Smooth muscle cell (in vitro differentiated cells): ENCODE measurements around the gene PAAF1. TPM values are rescaled to one million over a fixed set of nuclear protein-coding genes. Genes with fewer than 3 reads are reported as not detected.

Experiments
- DNase-seq: peaks from one replicate; lab custom pipeline; 2025; ENCODE audit not compliant: unreplicated experiment; lab: John Stamatoyannopoulos, UW
- H2AFZ ChIP-seq: fragments of 200-600 bp; sonication (generic); 2 replicates; pipeline ENCODE4 v1.6.0; 2016; ENCODE audit warnings: antibody characterized with exemption, low read depth, mild to moderate bottlenecking
- H3F3A ChIP-seq: fragments of 200-600 bp; sonication (generic); 2 replicates; pipeline ENCODE4 v1.6.0; 2017; ENCODE audit warnings: antibody characterized with exemption, low read depth
- H3K27ac ChIP-seq: fragments of 200-600 bp; sonication (generic); 2 replicates; pipeline ENCODE4 v1.5.1; 2016; ENCODE audit warnings: low read depth, mild to moderate bottlenecking
- H3K27me3 ChIP-seq: fragments of 200-600 bp; sonication (generic); 2 replicates; pipeline ENCODE4 v1.6.1; 2016; ENCODE audit warnings: low read depth, mild to moderate bottlenecking
- H3K36me3 ChIP-seq: fragments of 200-600 bp; sonication (generic); 2 replicates; pipeline ENCODE4 v1.5.1; 2016; ENCODE audit warnings: low read depth
- H3K4me1 ChIP-seq: fragments of 200-600 bp; sonication (generic); 2 replicates; pipeline ENCODE4 v1.5.1; 2016; ENCODE audit warnings: low read depth
- H3K4me2 ChIP-seq: fragments of 200-600 bp; sonication (generic); 2 replicates; pipeline ENCODE4 v1.6.0; 2016; ENCODE audit warnings: mild to moderate bottlenecking
- H3K4me3 ChIP-seq: fragments of 200-600 bp; sonication (generic); 2 replicates; pipeline ENCODE4 v1.5.1; 2016; ENCODE audit warnings: mild to moderate bottlenecking
- H3K79me2 ChIP-seq: fragments of 200-600 bp; sonication (generic); 2 replicates; pipeline ENCODE4 v1.6.0; 2016; ENCODE audit warnings: low read depth, mild to moderate bottlenecking
- H3K9ac ChIP-seq: fragments of 200-600 bp; sonication (generic); 2 replicates; pipeline ENCODE4 v1.6.0; 2016; ENCODE audit warnings: low read depth
- H3K9me3 ChIP-seq: fragments of 200-600 bp; sonication (generic); replicated peaks from 2 replicates; pipeline ENCODE4 v1.5.1; 2016; ENCODE audit warnings: low read depth
- H4K20me1 ChIP-seq: fragments of 200-600 bp; sonication (generic); 2 replicates; pipeline ENCODE4 v1.6.0; 2016; ENCODE audit warnings: low read depth
- CTCF ChIP-seq: fragments of 200-600 bp; sonication (generic); IDR thresholded peaks from 2 replicates; pipeline ENCODE4 v1.5.1; 2017; ENCODE audit warnings: borderline replicate concordance, mild to moderate bottlenecking, antibody characterized with exemption; ENCODE audit not compliant: insufficient read depth, poor library complexity, severe bottlenecking
- WGBS: methylation state at CpG from one replicate; pipeline ENCODE4 v1.1.7; 2016; ENCODE audit warnings: low lambda C conversion rate; 5-methylcytosine and 5-hydroxymethylcytosine counted together
- polyA plus RNA-seq: library from polyadenylated mRNA; unstranded; fragments of >200 nt; fragmentation: Nextera tagmentation; extraction: Ambion mirVana; gene quantifications from 2 replicates; pipeline ENCODE4 v1.2.1, GENCODE V29; 2016
- total RNA-seq: library from RNA; depleted of rRNA; stranded (reverse); fragments of >200 nt; gene quantifications from 2 replicates; pipeline ENCODE4 v1.2.3, GENCODE V29; 2014

Gene PAAF1
- total and polyA plus RNA-seq, 2 experiments from 2014 or later = 10.8 to 34.9 TPM

DNA sequence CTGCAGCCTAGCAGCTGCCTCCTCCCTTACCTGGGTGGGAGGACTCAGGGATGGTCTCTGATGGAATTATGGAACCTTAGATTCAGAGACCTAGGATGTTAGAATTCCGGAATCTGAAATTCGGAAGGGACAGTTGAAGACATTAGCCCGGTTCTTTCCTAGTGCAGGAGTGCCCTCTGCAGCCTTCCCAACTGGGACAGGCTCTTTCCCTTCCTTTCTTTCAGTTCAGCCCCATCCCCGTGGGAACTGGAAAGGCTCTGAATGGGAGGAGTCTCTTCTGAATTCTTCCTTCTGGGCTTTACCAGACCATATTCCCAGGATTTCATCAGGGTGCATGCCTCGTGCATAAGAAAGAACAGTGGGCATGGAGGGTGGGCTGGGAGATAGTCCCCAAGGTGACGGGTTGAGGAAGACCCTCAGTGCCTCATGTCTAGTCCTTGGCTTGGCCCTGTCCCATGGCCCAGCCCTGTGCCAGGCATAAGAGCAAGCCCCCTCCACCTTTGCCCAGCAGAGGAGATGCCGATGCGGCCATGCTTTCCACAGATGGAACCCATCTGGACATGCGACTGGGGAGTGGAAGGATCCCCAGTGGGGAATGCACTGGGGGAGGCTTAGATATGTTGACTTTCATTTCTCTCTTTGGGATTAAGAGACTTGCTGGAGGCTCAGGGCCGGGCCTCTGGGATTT is 88.4 kb downstream of the PAAF1 start:
- Histone ChIP-seq H3K79me2 (no peaks in the 10 kb centered on the region), H3K9ac (no peak overlapping the region), H3K4me1 (no peaks in the 10 kb centered on the region), H3F3A (no peaks in the 10 kb centered on the region), H3K4me3 (no peak overlapping the region), H3K27me3 (no peaks in the 10 kb centered on the region), H4K20me1 (no peaks in the 10 kb centered on the region), H3K9me3 (no peaks in the 10 kb centered on the region), H3K36me3 (no peaks in the 10 kb centered on the region), H2AFZ (no peak overlapping the region), H3K27ac (no peak overlapping the region), H3K4me2 (no peak overlapping the region)
- no peak for TF ChIP-seq CTCF
- 74% methylated on average over 10 of the region's 10 CpGs for WGBS
- DNase-seq = no peak

- H4K20me1 ChIP-seq = no peaks in the 10 kb centered on the region
- no peaks in the 10 kb centered on the region for H3F3A ChIP-seq
- H3K27me3 ChIP-seq = no peaks in the 10 kb centered on the region
- no peak overlapping the region for H3K27ac ChIP-seq
- WGBS = 82% methylated on average over 2 of the region's 2 CpGs
- no peaks in the 10 kb centered on the region for H3K4me1 ChIP-seq
- no peak overlapping the region for H3K4me3 ChIP-seq
- no peak overlapping the region for H3K4me2 ChIP-seq
- no peak overlapping the region for H2AFZ ChIP-seq
- no peak overlapping the region for H3K9ac ChIP-seq
- H3K9me3 ChIP-seq = no peaks in the 10 kb centered on the region
- no peaks in the 10 kb centered on the region for H3K79me2 ChIP-seq
- H3K36me3 ChIP-seq = no peaks in the 10 kb centered on the region
- DNase-seq = no peak
- TF ChIP-seq CTCF = no peak
These were observed 88.9 kb downstream of the PAAF1 start for GRCh38 chr11:73965764-73966121.

DNA sequence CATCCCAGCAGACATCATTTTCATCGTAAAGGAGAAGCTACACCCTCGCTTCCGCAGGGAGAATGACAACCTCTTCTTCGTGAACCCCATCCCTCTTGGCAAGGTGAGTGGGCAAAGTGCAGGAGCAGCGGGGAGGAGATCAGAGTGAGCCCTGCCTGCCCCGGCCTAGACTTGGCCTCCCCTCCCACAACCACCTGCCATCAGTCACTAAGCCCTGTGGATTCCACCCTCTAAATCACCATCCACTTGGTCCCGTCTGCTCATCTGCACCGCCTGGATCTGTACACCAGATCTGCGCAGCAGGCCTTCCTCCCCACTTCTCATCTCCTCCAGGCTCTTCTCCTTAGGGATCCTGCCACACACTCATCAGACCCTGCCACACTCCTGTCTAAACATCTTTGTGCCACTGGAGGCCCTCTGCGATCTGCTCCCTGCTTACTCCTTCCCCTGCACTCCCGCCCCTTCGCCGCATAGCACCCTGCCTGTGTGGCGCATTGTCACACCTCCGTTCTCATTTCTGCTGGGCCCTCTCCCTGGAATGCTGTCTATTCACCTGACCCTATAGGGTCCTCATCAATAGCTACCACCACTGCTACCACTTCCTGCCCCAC is 91.7 kb downstream of the PAAF1 start:
- WGBS = 81% methylated on average over 15 of the region's 15 CpGs
- Histone ChIP-seq H3K4me2 (no peak overlapping the region), H3K27me3 (no peaks in the 10 kb centered on the region), H3K4me1 (no peaks in the 10 kb centered on the region), H3F3A (no peaks in the 10 kb centered on the region), H3K36me3 (no peaks in the 10 kb centered on the region), H3K9me3 (no peaks in the 10 kb centered on the region), H3K79me2 (no peaks in the 10 kb centered on the region), H2AFZ (no peak overlapping the region), H3K9ac (no peak overlapping the region), H4K20me1 (no peaks in the 10 kb centered on the region), H3K27ac (no peak overlapping the region), H3K4me3 (no peak overlapping the region)
- no peak for TF ChIP-seq CTCF
- DNase-seq = no peak

GRCh38 chr11:73969091-73969490 is 92.3 kb downstream of the PAAF1 start:
- no peak overlapping the region for H3K4me3 ChIP-seq
- H3K27me3 ChIP-seq = no peaks in the 10 kb centered on the region
- H2AFZ ChIP-seq = no peak overlapping the region
- no peak overlapping the region for H3K9ac ChIP-seq
- H3K36me3 ChIP-seq = no peaks in the 10 kb centered on the region
- no peaks in the 10 kb centered on the region for H3K9me3 ChIP-seq
- no peaks in the 10 kb centered on the region for H3K4me1 ChIP-seq
- no peak for DNase-seq
- WGBS = 77% methylated on average over 2 of the region's 2 CpGs
- no peaks in the 10 kb centered on the region for H3F3A ChIP-seq
- H4K20me1 ChIP-seq = no peaks in the 10 kb centered on the region
- TF ChIP-seq CTCF = no peak
- no peak overlapping the region for H3K27ac ChIP-seq
- no peaks in the 10 kb centered on the region for H3K79me2 ChIP-seq
- H3K4me2 ChIP-seq = no peak overlapping the region
